SK-N-SH (cell line): Measurements from ENCODE around the gene ACP4. TPM values are rescaled to one million over a fixed set of nuclear protein-coding genes. Genes with fewer than 3 reads are reported as not detected.

Source experiments
- CTCF ChIA-PET: fragments of 300-600, 350-600 bp; formaldehyde crosslinking; extraction: SDS; loops from one replicate; lab custom pipeline; 2021; lab: Yijun Ruan, JAX
- POLR2A ChIA-PET: fragments of 350-600 bp; sonication (Branson Sonifier 250); formaldehyde crosslinking; extraction: SDS; loops from one replicate; lab custom pipeline; 2020; ENCODE audit warnings: antibody characterized with exemption, inconsistent platforms; lab: Yijun Ruan, JAX
- DNase-seq: peaks from one replicate; pipeline ENCODE4 v3.0.0; 2012
- H2AFZ ChIP-seq: fragments of 200-600 bp; sonication (generic); 2 replicates; pipeline ENCODE4 v1.8.1; 2016; ENCODE audit warnings: antibody characterized with exemption, mild to moderate bottlenecking, low read depth
- H3F3A ChIP-seq: fragments of 200-600 bp; sonication (generic); replicated peaks from 2 replicates; pipeline ENCODE3; 2016; ENCODE audit warnings: antibody characterized with exemption, mild to moderate bottlenecking; ENCODE audit not compliant: insufficient read depth
- H3K27ac ChIP-seq, 2 experiments: fragments of 200-500 bp in 1 of 2; fragments of 200-600 bp in 1 of 2; sonication (Bioruptor generic) in 1 of 2; sonication (generic), shearing (Covaris generic) in 1 of 2; 2 replicates each; pipeline versions ENCODE4 v1.5.1 to v1.6.1; 2014 to 2016; ENCODE audit warnings: low read depth in 2 of 2, inconsistent platforms in 1 of 2, low read length in 1 of 2, mild to moderate bottlenecking in 1 of 2, mixed read lengths in 1 of 2
- H3K27me3 ChIP-seq: fragments of 200-600 bp; sonication (generic), shearing (Covaris generic); 2 replicates; pipeline ENCODE4 v1.6.1; 2016; ENCODE audit warnings: mixed run types; ENCODE audit not compliant: insufficient read depth
- H3K36me3 ChIP-seq, 2 experiments: fragments of 200-500 bp in 1 of 2; fragments of 200-600 bp in 1 of 2; sonication (Bioruptor generic) in 1 of 2; sonication (generic) in 1 of 2; replicated peaks in 1 of 2; 2 replicates each; pipeline versions ENCODE3 to v1.5.1; 2014 to 2016; ENCODE audit warnings: low read length in 1 of 2, mild to moderate bottlenecking in 1 of 2; ENCODE audit not compliant: insufficient read depth in 2 of 2, control insufficient read depth in 1 of 2
- H3K4me1 ChIP-seq, 2 experiments: fragments of 200-500 bp in 1 of 2; fragments of 200-600 bp in 1 of 2; sonication (Bioruptor generic) in 1 of 2; sonication (generic), shearing (Covaris generic) in 1 of 2; 2 replicates each; pipeline versions ENCODE4 v1.5.1 to v1.6.1; 2014 to 2016; ENCODE audit warnings: low read depth in 1 of 2, low read length in 1 of 2, mixed run types in 1 of 2; ENCODE audit not compliant: insufficient read depth in 2 of 2, control insufficient read depth in 1 of 2
- H3K4me2 ChIP-seq: fragments of 200-600 bp; sonication (generic), shearing (Covaris generic); 2 replicates; pipeline ENCODE4 v1.6.1; 2017; ENCODE audit warnings: mixed run types
- H3K4me3 ChIP-seq, 2 experiments: fragments of 200-500 bp in 1 of 2; fragments of 200-600 bp in 1 of 2; sonication (Bioruptor generic) in 1 of 2; sonication (generic), shearing (Covaris generic) in 1 of 2; 2 replicates each; pipeline versions ENCODE4 v1.5.1 to v1.8.1; 2014 to 2016; ENCODE audit warnings: low read depth in 2 of 2, inconsistent platforms in 1 of 2, low read length in 1 of 2, mild to moderate bottlenecking in 1 of 2, mixed read lengths in 1 of 2, moderate library complexity in 1 of 2
- H3K79me2 ChIP-seq: fragments of 200-600 bp; sonication (generic); 2 replicates; pipeline ENCODE4 v1.8.1; 2017; ENCODE audit warnings: mild to moderate bottlenecking; ENCODE audit not compliant: insufficient read depth
- H3K9ac ChIP-seq: fragments of 200-600 bp; sonication (generic); 2 replicates; pipeline ENCODE4 v1.6.1; 2017; ENCODE audit warnings: mixed run types
- H3K9me2 ChIP-seq: fragments of 200-600 bp; sonication (generic); 2 replicates; pipeline ENCODE4 v1.6.1; 2017; ENCODE audit warnings: mixed run types
- H3K9me3 ChIP-seq: fragments of 200-600 bp; sonication (generic); 2 replicates; pipeline ENCODE4 v1.6.1; 2017; ENCODE audit warnings: mixed run types, mild to moderate bottlenecking, moderate library complexity
- H4K20me1 ChIP-seq: fragments of 200-600 bp; sonication (generic); 2 replicates; pipeline ENCODE4 v1.6.1; 2017; ENCODE audit warnings: mild to moderate bottlenecking, mixed run types; ENCODE audit not compliant: insufficient read depth
- CHD2 ChIP-seq: fragments of 150-350 bp; IDR thresholded peaks from 2 replicates; pipeline ENCODE4 v1.6.1; 2018; ENCODE audit warnings: low read length; ENCODE audit not compliant: partially characterized antibody
- FOXM1 ChIP-seq: IDR thresholded peaks from 2 replicates; pipeline ENCODE4 v1.4.0; 2012; ENCODE audit warnings: low read depth, mild to moderate bottlenecking
- MEF2A ChIP-seq: IDR thresholded peaks from 2 replicates; pipeline ENCODE4 v1.4.0; 2012; ENCODE audit warnings: low read depth, borderline replicate concordance
- MXI1 ChIP-seq: IDR thresholded peaks from 2 replicates; pipeline ENCODE4 v1.6.1; 2012; ENCODE audit warnings: mild to moderate bottlenecking, low read depth, low read length, improper control_type of control experiment
- NFIC ChIP-seq: IDR thresholded peaks from 2 replicates; pipeline ENCODE4 v1.4.0; 2012; ENCODE audit warnings: borderline replicate concordance
- NRF1 ChIP-seq: IDR thresholded peaks from 2 replicates; pipeline ENCODE4 v1.6.1; 2012; ENCODE audit warnings: low read depth, mild to moderate bottlenecking, low read length
- POLR2AphosphoS5 ChIP-seq: IDR thresholded peaks from 2 replicates; pipeline ENCODE4 v1.6.1; 2012; ENCODE audit warnings: low read depth, low read length
- RCOR1 ChIP-seq: fragments of 150-350 bp; IDR thresholded peaks from 2 replicates; pipeline ENCODE4 v1.6.1; 2017; ENCODE audit warnings: antibody characterized with exemption, low read length
- RFX5 ChIP-seq: IDR thresholded peaks from 2 replicates; pipeline ENCODE4 v1.6.1; 2012; ENCODE audit warnings: mild to moderate bottlenecking, improper control_type of control experiment, low read length
- SIN3A ChIP-seq: IDR thresholded peaks from 2 replicates; pipeline ENCODE4 v1.6.1; 2012; ENCODE audit warnings: low read depth, mild to moderate bottlenecking, low read length, moderate library complexity, borderline replicate concordance
- SMC3 ChIP-seq: IDR thresholded peaks from 2 replicates; pipeline ENCODE4 v1.6.1; 2012; ENCODE audit warnings: low read depth, low read length, improper control_type of control experiment
- TAF1 ChIP-seq: IDR thresholded peaks from 2 replicates; pipeline ENCODE4 v1.6.1; 2012; ENCODE audit warnings: low read depth, mild to moderate bottlenecking, low read length, moderate library complexity, borderline replicate concordance
- TCF12 ChIP-seq: IDR thresholded peaks from 2 replicates; pipeline ENCODE4 v1.4.0; 2012
- WGBS: methylation state at CpG from one replicate; pipeline ENCODE4 v1.1.6; 2017; ENCODE audit warnings: low lambda C conversion rate; 5-methylcytosine and 5-hydroxymethylcytosine counted together
- polyA plus RNA-seq, 3 experiments: library from polyadenylated mRNA; depleted of rRNA; stranded (reverse); fragments of >200 nt; gene quantifications; 2 replicates each; pipeline ENCODE4 v1.2.3, GENCODE V29; 2012
- TF ChIP-seq, protein P1 (sequence below): IDR thresholded peaks from 2 replicates; pipeline ENCODE4 v1.4.0; 2012; ENCODE audit warnings: low read depth, borderline replicate concordance
- TF ChIP-seq, protein P2 (sequence below): IDR thresholded peaks from 2 replicates; pipeline ENCODE4 v1.4.0; 2012; ENCODE audit warnings: low read depth, borderline replicate concordance
- TF ChIP-seq, protein P3 (sequence below): fragments of 150-350 bp; IDR thresholded peaks from 2 replicates; pipeline ENCODE4 v1.6.1; 2016; ENCODE audit warnings: mild to moderate bottlenecking, low read depth, low read length
- TF ChIP-seq, protein P4 (sequence below): fragments of 200-600 bp; sonication (generic); IDR thresholded peaks from 2 replicates; pipeline ENCODE4 v1.6.1; 2017; ENCODE audit warnings: antibody characterized with exemption, mild to moderate bottlenecking, moderate library complexity

Gene ACP4
- polyA plus RNA-seq, 1 of the 3 experiments (the other 2 are of a cell fraction), result not detected

DNA sequence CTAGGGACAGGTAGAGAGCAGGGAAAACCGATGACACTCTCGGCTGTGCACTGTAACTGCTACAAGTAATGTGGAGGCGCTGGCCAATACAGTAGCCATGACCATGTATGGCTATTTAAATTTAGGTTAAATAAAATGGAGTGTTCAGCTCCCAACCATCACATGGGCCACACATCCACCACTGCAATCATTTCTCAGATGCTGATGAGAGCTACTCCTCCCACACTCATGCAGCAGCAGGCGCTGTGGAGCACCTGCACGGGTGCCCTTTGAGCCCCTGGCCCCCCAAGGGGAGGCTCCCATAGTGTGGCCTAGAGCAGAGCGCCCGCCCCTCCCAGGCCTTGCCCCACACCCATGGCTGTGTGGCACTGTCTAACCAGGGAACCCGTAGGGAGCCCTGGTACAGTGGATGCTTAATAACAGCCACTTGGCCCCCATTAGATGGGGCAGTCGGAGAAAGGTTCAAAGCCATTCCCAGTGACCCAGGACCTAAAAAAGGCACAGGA, 6.0 kb downstream of the ACP4 start (continued):
- TF ChIP-seq CHD2 (no peak), NFIC (no peak), FOXM1 (no peak)

DNA sequence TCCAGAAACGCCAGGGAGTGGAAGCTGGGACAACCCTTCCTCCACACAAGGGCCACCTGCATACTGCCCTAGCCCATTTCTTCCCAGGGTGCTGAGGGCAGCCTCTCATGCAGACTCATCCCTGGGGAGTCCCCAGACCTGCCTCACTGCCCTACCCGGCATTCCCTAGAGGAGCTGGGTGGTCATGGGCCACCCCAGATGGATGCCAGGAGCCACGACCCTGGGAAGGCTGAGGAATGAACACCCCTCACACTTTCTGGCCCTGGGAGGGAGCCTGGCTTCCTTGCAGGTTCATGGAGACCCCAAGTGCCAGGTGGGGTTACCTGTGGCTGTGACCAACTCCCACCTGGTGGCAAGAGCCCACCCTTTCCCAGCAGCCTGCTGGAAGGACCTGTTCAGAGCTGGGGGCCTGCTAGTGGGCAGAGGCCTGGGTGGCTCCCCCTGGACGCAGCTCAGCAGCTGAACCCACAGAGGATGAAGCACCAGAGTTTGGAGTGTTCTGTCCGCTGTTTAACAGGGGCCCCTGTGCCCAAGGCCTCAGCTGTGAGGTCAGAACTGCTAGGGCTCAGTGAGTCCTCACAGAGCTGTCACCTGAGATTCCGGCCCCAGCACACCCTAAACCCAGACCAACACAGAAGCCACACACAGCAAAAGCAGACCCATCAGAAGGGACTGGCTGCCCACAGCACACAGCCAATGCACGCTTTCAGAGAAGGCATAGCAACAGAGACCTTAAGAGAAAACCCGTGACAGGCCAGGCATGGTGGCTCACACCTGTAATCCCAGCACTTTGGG, 6.6 kb downstream of the ACP4 start:
- WGBS, result 95% methylated on average over 6 of the region's 8 CpGs
- no peaks in the 10 kb centered on the region for H3K9me3 ChIP-seq
- H3K27me3 ChIP-seq, result no peaks in the 10 kb centered on the region
- DNase-seq, result no peak
- H3K4me1 ChIP-seq, result no peaks in the 10 kb centered on the region; a peak in 1 of 4 replicates
- ChIA-PET CTCF (interaction anchor here (1.0 to 2.7 kb wide), 4 partner anchors 14 to 127 kb away, joined by 3 to 14 read pairs (median 7); no protein-coding TSS in a partner anchor), POLR2A (no interaction called here)
- no peak overlapping the region for H3K4me3 ChIP-seq
- no peak overlapping the region for H3K27ac ChIP-seq
- H3K79me2 ChIP-seq, result peaks cover 20% of the 10 kb centered on the region
- H3K36me3 ChIP-seq, result peaks cover 12 to 35% of the 10 kb centered on the region in 2 experiments
- H4K20me1 ChIP-seq, result peaks cover 57% of the 10 kb centered on the region
- H3K4me2 ChIP-seq, result no peak overlapping the region
- H3K9me2 ChIP-seq, result no peaks in the 10 kb centered on the region
- peaks cover 4% of the 10 kb centered on the region for H3F3A ChIP-seq
- TF ChIP-seq SIN3A, result no peak
- no peak for TF ChIP-seq RCOR1
- TF ChIP-seq, protein P1, sequence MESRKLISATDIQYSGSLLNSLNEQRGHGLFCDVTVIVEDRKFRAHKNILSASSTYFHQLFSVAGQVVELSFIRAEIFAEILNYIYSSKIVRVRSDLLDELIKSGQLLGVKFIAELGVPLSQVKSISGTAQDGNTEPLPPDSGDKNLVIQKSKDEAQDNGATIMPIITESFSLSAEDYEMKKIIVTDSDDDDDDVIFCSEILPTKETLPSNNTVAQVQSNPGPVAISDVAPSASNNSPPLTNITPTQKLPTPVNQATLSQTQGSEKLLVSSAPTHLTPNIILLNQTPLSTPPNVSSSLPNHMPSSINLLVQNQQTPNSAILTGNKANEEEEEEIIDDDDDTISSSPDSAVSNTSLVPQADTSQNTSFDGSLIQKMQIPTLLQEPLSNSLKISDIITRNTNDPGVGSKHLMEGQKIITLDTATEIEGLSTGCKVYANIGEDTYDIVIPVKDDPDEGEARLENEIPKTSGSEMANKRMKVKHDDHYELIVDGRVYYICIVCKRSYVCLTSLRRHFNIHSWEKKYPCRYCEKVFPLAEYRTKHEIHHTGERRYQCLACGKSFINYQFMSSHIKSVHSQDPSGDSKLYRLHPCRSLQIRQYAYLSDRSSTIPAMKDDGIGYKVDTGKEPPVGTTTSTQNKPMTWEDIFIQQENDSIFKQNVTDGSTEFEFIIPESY, result no peak
- TF ChIP-seq, protein P2, sequence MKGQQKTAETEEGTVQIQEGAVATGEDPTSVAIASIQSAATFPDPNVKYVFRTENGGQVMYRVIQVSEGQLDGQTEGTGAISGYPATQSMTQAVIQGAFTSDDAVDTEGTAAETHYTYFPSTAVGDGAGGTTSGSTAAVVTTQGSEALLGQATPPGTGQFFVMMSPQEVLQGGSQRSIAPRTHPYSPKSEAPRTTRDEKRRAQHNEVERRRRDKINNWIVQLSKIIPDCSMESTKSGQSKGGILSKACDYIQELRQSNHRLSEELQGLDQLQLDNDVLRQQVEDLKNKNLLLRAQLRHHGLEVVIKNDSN, result no peak
- TF ChIP-seq TAF1, result no peak
- no peak for TF ChIP-seq MEF2A
- no peak for TF ChIP-seq SMC3
- TF ChIP-seq NRF1, result no peak
- TF ChIP-seq RFX5, result no peak
- TF ChIP-seq, protein P3, sequence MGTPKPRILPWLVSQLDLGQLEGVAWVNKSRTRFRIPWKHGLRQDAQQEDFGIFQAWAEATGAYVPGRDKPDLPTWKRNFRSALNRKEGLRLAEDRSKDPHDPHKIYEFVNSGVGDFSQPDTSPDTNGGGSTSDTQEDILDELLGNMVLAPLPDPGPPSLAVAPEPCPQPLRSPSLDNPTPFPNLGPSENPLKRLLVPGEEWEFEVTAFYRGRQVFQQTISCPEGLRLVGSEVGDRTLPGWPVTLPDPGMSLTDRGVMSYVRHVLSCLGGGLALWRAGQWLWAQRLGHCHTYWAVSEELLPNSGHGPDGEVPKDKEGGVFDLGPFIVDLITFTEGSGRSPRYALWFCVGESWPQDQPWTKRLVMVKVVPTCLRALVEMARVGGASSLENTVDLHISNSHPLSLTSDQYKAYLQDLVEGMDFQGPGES, result no peak
- TF ChIP-seq POLR2AphosphoS5, result no peak; the same call in 1 of the 2 replicates
- no peak for TF ChIP-seq MXI1
- TF ChIP-seq TCF12, result no peak
- TF ChIP-seq, protein P4, sequence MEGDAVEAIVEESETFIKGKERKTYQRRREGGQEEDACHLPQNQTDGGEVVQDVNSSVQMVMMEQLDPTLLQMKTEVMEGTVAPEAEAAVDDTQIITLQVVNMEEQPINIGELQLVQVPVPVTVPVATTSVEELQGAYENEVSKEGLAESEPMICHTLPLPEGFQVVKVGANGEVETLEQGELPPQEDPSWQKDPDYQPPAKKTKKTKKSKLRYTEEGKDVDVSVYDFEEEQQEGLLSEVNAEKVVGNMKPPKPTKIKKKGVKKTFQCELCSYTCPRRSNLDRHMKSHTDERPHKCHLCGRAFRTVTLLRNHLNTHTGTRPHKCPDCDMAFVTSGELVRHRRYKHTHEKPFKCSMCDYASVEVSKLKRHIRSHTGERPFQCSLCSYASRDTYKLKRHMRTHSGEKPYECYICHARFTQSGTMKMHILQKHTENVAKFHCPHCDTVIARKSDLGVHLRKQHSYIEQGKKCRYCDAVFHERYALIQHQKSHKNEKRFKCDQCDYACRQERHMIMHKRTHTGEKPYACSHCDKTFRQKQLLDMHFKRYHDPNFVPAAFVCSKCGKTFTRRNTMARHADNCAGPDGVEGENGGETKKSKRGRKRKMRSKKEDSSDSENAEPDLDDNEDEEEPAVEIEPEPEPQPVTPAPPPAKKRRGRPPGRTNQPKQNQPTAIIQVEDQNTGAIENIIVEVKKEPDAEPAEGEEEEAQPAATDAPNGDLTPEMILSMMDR, result no peak
- TF ChIP-seq CHD2, result no peak
- H3K9ac ChIP-seq, result no peak overlapping the region
- no peak overlapping the region for H2AFZ ChIP-seq
